K562 (cell line): ENCODE data around the gene HBG1. TPM values are rescaled to one million over a fixed set of nuclear protein-coding genes. Genes with fewer than 3 reads are reported as not detected.

Source experiments
- ARHGAP35 ChIP-seq: fragments of 450-650 bp; IDR thresholded peaks from 2 replicates; pipeline ENCODE4 v1.6.1; 2018; ENCODE audit not compliant: partially characterized antibody
- KDM1A ChIP-seq, 2 experiments: fragments of 450-650 bp; IDR thresholded peaks; 2 replicates each; pipeline ENCODE4 v1.6.1; 2016; ENCODE audit warnings: mild to moderate bottlenecking in 2 of 2
- MXI1 ChIP-seq: IDR thresholded peaks from 2 replicates; pipeline ENCODE4 v1.6.1; 2011; ENCODE audit warnings: low read depth, mild to moderate bottlenecking, improper control_type of control experiment, low read length
- PCBP1 ChIP-seq: fragments of 200-400 bp; formaldehyde crosslinking; IDR thresholded peaks from 2 replicates; pipeline ENCODE4 v1.6.1; 2018; ENCODE audit warnings: mild to moderate bottlenecking, low read depth, low read length; ENCODE audit not compliant: poor library complexity, severe bottlenecking
- POU5F1 ChIP-seq: fragments of 150-350 bp; IDR thresholded peaks from 2 replicates; pipeline ENCODE4 v1.6.1; 2014; ENCODE audit warnings: borderline replicate concordance, low read length, low read depth, mild to moderate bottlenecking; ENCODE audit not compliant: partially characterized antibody
- TEAD1 ChIP-seq, 2 experiments: fragments of 450-650 bp in 1 of 2; sonication (generic) in 1 of 2; formaldehyde crosslinking; IDR thresholded peaks; 2 replicates each; pipeline versions ENCODE4 v1.4.0 to v1.8.0; 2020 to 2022; ENCODE audit warnings: mild to moderate bottlenecking in 2 of 2, missing genetic modification reagents in 1 of 2
- ZNF551 ChIP-seq: fragments of 250-450 bp; sonication (Bioruptor Pico); IDR thresholded peaks from 2 replicates; pipeline ENCODE4 v1.5.0; 2021; ENCODE audit warnings: mild to moderate bottlenecking, moderate library complexity
- ZSCAN29 ChIP-seq: fragments of 450-650 bp; IDR thresholded peaks from 2 replicates; pipeline ENCODE4 v1.6.1; 2017
- polyA plus RNA-seq, 8 experiments: library from polyadenylated mRNA; depleted of rRNA in 4 of 8; stranded (reverse) in 5 of 8; unstranded in 3 of 8; fragments of >200 nt; fragmentation: Nextera tagmentation in 2 of 8; fragmentation: Illumina TruSeq in 1 of 8; extraction: Ambion mirVana in 2 of 8; extraction: Trizol in 1 of 8; gene quantifications; 2 replicates each; pipeline versions ENCODE4 v1.2.1 to v1.2.3, GENCODE V29; 2011 to 2014; ENCODE audit warnings: inconsistent platforms in 1 of 8, missing spikeins in 1 of 8
- total RNA-seq, 7 experiments: library from RNA; depleted of rRNA in 6 of 7; stranded (reverse); fragments of >200 nt in 6 of 7; fragmentation: Illumina TruSeq in 2 of 7; extraction: Trizol in 2 of 7; gene quantifications; 2 replicates each; pipeline versions ENCODE4 v1.2.1 to v1.2.3, GENCODE V29; 2011 to 2021; ENCODE audit warnings: low replicate concordance in 1 of 7
- TF ChIP-seq, protein P1 (sequence below): fragments of 200-800 bp; sonication (Bioruptor generic); IDR thresholded peaks from 2 replicates; pipeline ENCODE4 v1.6.1; 2016; ENCODE audit warnings: missing genetic modification characterization, missing compliant biosample characterization
- TF ChIP-seq, protein P2 (sequence below): fragments of 250-450 bp; sonication (Bioruptor Pico); IDR thresholded peaks from 2 replicates; pipeline ENCODE4 v1.9.0; 2021; ENCODE audit warnings: mild to moderate bottlenecking
- TF ChIP-seq, protein P3 (sequence below): fragments of 250-450 bp; sonication (Bioruptor Pico); IDR thresholded peaks from 2 replicates; pipeline ENCODE4 v1.8.0; 2021; ENCODE audit warnings: borderline replicate concordance, mild to moderate bottlenecking, moderate library complexity; ENCODE audit not compliant: poor library complexity, severe bottlenecking
- TF ChIP-seq, protein P4 (sequence below): fragments of 250-450 bp; sonication (Bioruptor Pico); IDR thresholded peaks from 2 replicates; pipeline ENCODE4 v1.6.1; 2021; ENCODE audit warnings: mild to moderate bottlenecking
- TF ChIP-seq, protein P5 (sequence below): sonication (generic); formaldehyde crosslinking; IDR thresholded peaks from 2 replicates; pipeline ENCODE4 v1.8.1; 2023; ENCODE audit warnings: mild to moderate bottlenecking, missing genetic modification reagents
- TF ChIP-seq, protein P6 (sequence below): fragments of 250-450 bp; sonication (Bioruptor Pico); IDR thresholded peaks from 2 replicates; pipeline ENCODE4 v1.8.0; 2021; ENCODE audit warnings: moderate library complexity, mild to moderate bottlenecking, inconsistent platforms
- TF ChIP-seq, protein P7 (sequence below): fragments of 250-450 bp; sonication (Bioruptor Pico); IDR thresholded peaks from 2 replicates; pipeline ENCODE4 v1.5.0; 2021; ENCODE audit warnings: mild to moderate bottlenecking, moderate library complexity

The HBG1 gene
- total and polyA plus RNA-seq, 9 of the 15 experiments (the other 6 are each of a cell fraction or from before 2014, with no cell fraction given) = 1,066 to 16,338 (median 4,898) TPM

DNA sequence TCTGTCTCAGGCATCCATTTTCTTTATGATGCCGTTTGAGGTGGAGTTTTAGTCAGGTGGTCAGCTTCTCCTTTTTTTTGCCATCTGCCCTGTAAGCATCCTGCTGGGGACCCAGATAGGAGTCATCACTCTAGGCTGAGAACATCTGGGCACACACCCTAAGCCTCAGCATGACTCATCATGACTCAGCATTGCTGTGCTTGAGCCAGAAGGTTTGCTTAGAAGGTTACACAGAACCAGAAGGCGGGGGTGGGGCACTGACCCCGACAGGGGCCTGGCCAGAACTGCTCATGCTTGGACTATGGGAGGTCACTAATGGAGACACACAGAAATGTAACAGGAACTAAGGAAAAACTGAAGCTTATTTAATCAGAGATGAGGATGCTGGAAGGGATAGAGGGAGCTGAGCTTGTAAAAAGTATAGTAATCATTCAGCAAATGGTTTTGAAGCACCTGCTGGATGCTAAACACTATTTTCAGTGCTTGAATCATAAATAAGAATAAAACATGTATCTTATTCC lies 31.0 kb upstream of the HBG1 start (continued):
- TF ChIP-seq, protein P1, sequence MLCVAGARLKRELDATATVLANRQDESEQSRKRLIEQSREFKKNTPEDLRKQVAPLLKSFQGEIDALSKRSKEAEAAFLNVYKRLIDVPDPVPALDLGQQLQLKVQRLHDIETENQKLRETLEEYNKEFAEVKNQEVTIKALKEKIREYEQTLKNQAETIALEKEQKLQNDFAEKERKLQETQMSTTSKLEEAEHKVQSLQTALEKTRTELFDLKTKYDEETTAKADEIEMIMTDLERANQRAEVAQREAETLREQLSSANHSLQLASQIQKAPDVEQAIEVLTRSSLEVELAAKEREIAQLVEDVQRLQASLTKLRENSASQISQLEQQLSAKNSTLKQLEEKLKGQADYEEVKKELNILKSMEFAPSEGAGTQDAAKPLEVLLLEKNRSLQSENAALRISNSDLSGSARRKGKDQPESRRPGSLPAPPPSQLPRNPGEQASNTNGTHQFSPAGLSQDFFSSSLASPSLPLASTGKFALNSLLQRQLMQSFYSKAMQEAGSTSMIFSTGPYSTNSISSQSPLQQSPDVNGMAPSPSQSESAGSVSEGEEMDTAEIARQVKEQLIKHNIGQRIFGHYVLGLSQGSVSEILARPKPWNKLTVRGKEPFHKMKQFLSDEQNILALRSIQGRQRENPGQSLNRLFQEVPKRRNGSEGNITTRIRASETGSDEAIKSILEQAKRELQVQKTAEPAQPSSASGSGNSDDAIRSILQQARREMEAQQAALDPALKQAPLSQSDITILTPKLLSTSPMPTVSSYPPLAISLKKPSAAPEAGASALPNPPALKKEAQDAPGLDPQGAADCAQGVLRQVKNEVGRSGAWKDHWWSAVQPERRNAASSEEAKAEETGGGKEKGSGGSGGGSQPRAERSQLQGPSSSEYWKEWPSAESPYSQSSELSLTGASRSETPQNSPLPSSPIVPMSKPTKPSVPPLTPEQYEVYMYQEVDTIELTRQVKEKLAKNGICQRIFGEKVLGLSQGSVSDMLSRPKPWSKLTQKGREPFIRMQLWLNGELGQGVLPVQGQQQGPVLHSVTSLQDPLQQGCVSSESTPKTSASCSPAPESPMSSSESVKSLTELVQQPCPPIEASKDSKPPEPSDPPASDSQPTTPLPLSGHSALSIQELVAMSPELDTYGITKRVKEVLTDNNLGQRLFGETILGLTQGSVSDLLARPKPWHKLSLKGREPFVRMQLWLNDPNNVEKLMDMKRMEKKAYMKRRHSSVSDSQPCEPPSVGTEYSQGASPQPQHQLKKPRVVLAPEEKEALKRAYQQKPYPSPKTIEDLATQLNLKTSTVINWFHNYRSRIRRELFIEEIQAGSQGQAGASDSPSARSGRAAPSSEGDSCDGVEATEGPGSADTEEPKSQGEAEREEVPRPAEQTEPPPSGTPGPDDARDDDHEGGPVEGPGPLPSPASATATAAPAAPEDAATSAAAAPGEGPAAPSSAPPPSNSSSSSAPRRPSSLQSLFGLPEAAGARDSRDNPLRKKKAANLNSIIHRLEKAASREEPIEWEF (CRISPR knock-in tag) = peak; percentile 76; the same call in 1 of the 2 replicates
- peak; percentile 79; the same call in 1 of the 2 replicates for TF ChIP-seq MXI1
- TF ChIP-seq, protein P2, sequence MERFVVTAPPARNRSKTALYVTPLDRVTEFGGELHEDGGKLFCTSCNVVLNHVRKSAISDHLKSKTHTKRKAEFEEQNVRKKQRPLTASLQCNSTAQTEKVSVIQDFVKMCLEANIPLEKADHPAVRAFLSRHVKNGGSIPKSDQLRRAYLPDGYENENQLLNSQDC = 0 out of 2 replicates have a peak, but pooled peaks have one; percentile 13
- TF ChIP-seq PCBP1 = no peak
- TF ChIP-seq, protein P3, sequence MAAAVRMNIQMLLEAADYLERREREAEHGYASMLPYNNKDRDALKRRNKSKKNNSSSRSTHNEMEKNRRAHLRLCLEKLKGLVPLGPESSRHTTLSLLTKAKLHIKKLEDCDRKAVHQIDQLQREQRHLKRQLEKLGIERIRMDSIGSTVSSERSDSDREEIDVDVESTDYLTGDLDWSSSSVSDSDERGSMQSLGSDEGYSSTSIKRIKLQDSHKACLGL (CRISPR knock-in tag) = no peak
- TF ChIP-seq, protein P4, sequence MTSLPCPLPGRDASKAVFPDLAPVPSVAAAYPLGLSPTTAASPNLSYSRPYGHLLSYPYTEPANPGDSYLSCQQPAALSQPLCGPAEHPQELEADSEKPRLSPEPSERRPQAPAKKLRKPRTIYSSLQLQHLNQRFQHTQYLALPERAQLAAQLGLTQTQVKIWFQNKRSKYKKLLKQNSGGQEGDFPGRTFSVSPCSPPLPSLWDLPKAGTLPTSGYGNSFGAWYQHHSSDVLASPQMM = no peak
- TF ChIP-seq ZSCAN29 = no peak
- TF ChIP-seq POU5F1 = no peak
- TF ChIP-seq, protein P5, sequence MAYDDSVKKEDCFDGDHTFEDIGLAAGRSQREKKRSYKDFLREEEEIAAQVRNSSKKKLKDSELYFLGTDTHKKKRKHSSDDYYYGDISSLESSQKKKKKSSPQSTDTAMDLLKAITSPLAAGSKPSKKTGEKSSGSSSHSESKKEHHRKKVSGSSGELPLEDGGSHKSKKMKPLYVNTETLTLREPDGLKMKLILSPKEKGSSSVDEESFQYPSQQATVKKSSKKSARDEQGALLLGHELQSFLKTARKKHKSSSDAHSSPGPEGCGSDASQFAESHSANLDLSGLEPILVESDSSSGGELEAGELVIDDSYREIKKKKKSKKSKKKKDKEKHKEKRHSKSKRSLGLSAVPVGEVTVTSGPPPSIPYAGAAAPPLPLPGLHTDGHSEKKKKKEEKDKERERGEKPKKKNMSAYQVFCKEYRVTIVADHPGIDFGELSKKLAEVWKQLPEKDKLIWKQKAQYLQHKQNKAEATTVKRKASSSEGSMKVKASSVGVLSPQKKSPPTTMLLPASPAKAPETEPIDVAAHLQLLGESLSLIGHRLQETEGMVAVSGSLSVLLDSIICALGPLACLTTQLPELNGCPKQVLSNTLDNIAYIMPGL (CRISPR knock-in tag) = no peak
- peak in 1 of 2 experiments; percentile 88; a peak in 2 of 4 replicates for TF ChIP-seq TEAD1 (CRISPR knock-in tag; IDR thresholded peaks at IDR 0.05)
- peak; percentile 96 to 97 for TF ChIP-seq KDM1A (IDR thresholded peaks at IDR 0.05)
- TF ChIP-seq, protein P6, sequence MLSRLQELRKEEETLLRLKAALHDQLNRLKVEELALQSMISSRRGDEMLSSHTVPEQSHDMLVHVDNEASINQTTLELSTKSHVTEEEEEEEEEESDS (CRISPR knock-in tag) = no peak
- TF ChIP-seq ZNF551 (CRISPR knock-in tag) = no peak
- TF ChIP-seq, protein P7, sequence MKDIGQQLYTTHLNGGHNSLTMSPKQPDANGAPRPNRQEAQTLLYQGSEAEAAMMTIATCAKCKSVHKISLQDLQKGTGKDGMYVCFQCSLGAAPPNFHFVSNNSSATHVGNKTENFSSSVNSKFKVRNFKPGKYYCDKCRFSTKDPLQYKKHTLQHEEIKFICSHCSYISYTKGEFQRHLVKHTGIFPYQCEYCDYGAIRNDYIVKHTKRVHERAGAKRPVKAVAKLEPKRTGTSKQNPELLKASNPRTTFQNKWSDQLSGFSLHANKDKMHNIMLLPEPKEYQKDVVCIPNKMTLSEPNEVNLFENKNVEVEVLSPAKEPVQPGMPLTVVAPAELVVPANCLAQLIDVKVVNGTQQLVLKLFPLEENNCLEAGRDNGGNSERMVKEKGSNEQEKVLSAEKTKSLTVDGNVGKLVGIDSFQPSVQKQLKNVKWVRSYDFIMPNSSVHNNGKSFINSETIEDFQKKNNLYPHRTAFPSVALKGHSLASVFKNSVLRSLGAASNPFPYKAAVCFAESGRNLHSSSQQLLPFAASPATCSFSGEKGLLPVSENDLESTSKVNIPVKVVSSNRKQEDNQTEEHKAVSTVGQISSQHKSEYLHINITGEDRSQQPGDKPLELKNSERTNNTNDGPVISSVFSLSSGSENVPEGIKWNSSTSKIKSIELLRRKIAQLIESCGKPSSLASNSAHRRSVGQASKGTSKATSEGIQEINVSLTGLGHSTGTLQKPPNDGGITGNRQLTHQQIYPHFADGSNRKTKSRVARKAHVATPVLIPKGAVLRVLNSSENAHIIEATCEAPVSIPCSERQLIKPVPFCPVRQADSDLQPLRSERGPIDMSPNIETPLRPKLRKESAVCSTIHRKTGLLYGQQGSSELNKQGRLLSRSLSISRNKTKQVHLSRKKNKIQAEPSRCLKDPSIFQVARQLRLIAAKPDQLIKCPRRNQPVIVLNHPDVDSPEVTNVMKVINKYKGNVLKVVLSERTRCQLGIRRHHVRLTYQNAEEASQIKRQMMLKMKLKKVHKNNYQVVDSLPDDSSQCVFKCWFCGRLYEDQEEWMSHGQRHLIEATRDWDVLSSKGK (CRISPR knock-in tag) = no peak
- TF ChIP-seq ARHGAP35 = no peak
